Tibial nerve (tissue), 4 donors: ENCODE measurements around the gene ST3GAL3. TPM values are rescaled to one million over a fixed set of nuclear protein-coding genes. Genes with fewer than 3 reads are reported as not detected.
A peak's percentile ranks its signal among the peaks of the same experiment; 100 is the strongest.

Experiments
- DNase-seq, 2 donors: peaks; one replicate each; pipeline ENCODE4 v3.0.0-alpha.2; 2019; ENCODE audit warnings: low spot score in 2 of 2
- H3K27ac ChIP-seq, 4 donors: fragments of 200-600 bp; sonication (generic) in 3 of 4; one replicate each; pipeline ENCODE4 v1.5.1; 2017 to 2019; ENCODE audit warnings: mild to moderate bottlenecking in 1 of 4
- H3K27me3 ChIP-seq, 2 donors: fragments of 200-600 bp; sonication (generic) in 1 of 2; one replicate each; pipeline versions ENCODE4 v1.5.1 to v1.6.0; 2017 to 2019
- H3K36me3 ChIP-seq, 3 donors: fragments of 200-600 bp; sonication (generic); one replicate each; pipeline ENCODE4 v1.5.1; 2018 to 2019
- H3K4me1 ChIP-seq, 4 donors: fragments of 200-600 bp; sonication (generic) in 3 of 4; one replicate each; pipeline ENCODE4 v1.5.1; 2017 to 2019
- H3K4me3 ChIP-seq, 4 donors: fragments of 200-600 bp; sonication (generic) in 3 of 4; one replicate each; pipeline ENCODE4 v1.5.1; 2017 to 2019; ENCODE audit warnings: mild to moderate bottlenecking in 1 of 4, moderate library complexity in 1 of 4
- H3K9me3 ChIP-seq, 4 donors: fragments of 200-600 bp; sonication (generic) in 3 of 4; one replicate each; pipeline ENCODE4 v1.5.1; 2017 to 2019
- CTCF ChIP-seq, 5 experiments: fragments of 200-600 bp in 3 of 5; fragments of 450-650 bp in 2 of 5; sonication (generic) in 3 of 5; IDR thresholded peaks; one replicate each; pipeline ENCODE4 v1.5.1; 2016 to 2019; ENCODE audit warnings: antibody characterized with exemption in 5 of 5, mild to moderate bottlenecking in 3 of 5, moderate library complexity in 2 of 5
- EP300 ChIP-seq, 2 donors: sonication (generic); formaldehyde crosslinking; IDR thresholded peaks; one replicate each; pipeline ENCODE4 v1.6.1; 2017; ENCODE audit warnings: antibody characterized with exemption in 2 of 2, mild to moderate bottlenecking in 1 of 2
- POLR2A ChIP-seq, 2 donors: fragments of 450-650 bp; IDR thresholded peaks; one replicate each; pipeline ENCODE4 v1.6.1; 2017; ENCODE audit warnings: antibody characterized with exemption in 2 of 2, mild to moderate bottlenecking in 2 of 2, moderate library complexity in 2 of 2
- WGBS, 2 donors: methylation state at CpG; one replicate each; pipeline ENCODE4 v1.1.5; 2018; 5-methylcytosine and 5-hydroxymethylcytosine counted together
- total RNA-seq, 4 donors: library from RNA; depleted of rRNA; stranded (reverse); fragments of >200 nt; gene quantifications; one replicate each; pipeline ENCODE4 v1.1.0, GENCODE V29; 2016

Gene ST3GAL3
- total RNA-seq, 4 donors from 2014 or later, result 20.7 to 27.0 (median 24.1) TPM

- Histone ChIP-seq H3K27ac (no peak overlapping the region), H3K36me3 (peaks cover 0 to 14% (median 0%) of the 10 kb centered on the region in 3 donors), H3K4me1 (peaks cover 0 to 8% (median under 1%) of the 10 kb centered on the region in 4 donors), H3K4me3 (no peak overlapping the region), H3K27me3 (no peaks in the 10 kb centered on the region), H3K9me3 (no peaks in the 10 kb centered on the region)
- DNase-seq, result no peak
- 91 to 94% methylated on average over 4 of the region's 4 CpGs for WGBS, 2 donors
- TF ChIP-seq EP300 (IDR thresholded peaks at IDR 0.05), result no peak
Measured at GRCh38 chr1:43847882-43848281, 140.5 kb downstream of the ST3GAL3 start.

GRCh38 chr1:43849670-43850069 is 142.3 kb downstream of the ST3GAL3 start:
- WGBS, 2 donors, result 90 to 100% methylated on average over 1 of the region's 1 CpG
- no peaks in the 10 kb centered on the region for H3K9me3 ChIP-seq

GRCh38 chr1:43850591-43851233 is 143.4 kb downstream of the ST3GAL3 start:
- no peaks in the 10 kb centered on the region for H3K27me3 ChIP-seq
- no peak overlapping the region for H3K27ac ChIP-seq
- DNase-seq, result no peak
- no peak overlapping the region for H3K4me3 ChIP-seq
- peaks cover 0 to 9% (median 0%) of the 10 kb centered on the region in 3 donors for H3K36me3 ChIP-seq
- WGBS, 2 donors, result 89 to 95% methylated on average over 8 of the region's 8 CpGs
- TF ChIP-seq CTCF (IDR thresholded peaks at IDR 0.05), result no peak
- no peak for TF ChIP-seq POLR2A (IDR thresholded peaks at IDR 0.05)
- TF ChIP-seq EP300 (IDR thresholded peaks at IDR 0.05), result no peak
- H3K4me1 ChIP-seq, result peaks cover 0 to 14% (median 6%) of the 10 kb centered on the region in 4 donors
- H3K9me3 ChIP-seq, result no peaks in the 10 kb centered on the region

More at GRCh38 chr1:43849670-43850069, 142.3 kb downstream of the ST3GAL3 start:
- H3K4me3 ChIP-seq, result no peak overlapping the region
- no peaks in the 10 kb centered on the region for H3K27me3 ChIP-seq
- peaks cover 0 to 4% (median 0%) of the 10 kb centered on the region in 3 donors for H3K36me3 ChIP-seq
- TF ChIP-seq EP300 (IDR thresholded peaks at IDR 0.05), result no peak
- no peak for TF ChIP-seq POLR2A (IDR thresholded peaks at IDR 0.05)
- TF ChIP-seq CTCF (IDR thresholded peaks at IDR 0.05), result no peak
- DNase-seq, result no peak
- peaks cover 0 to 14% (median 6%) of the 10 kb centered on the region in 4 donors for H3K4me1 ChIP-seq
- H3K27ac ChIP-seq, result no peak overlapping the region

GRCh38 chr1:43851561-43852338 is 144.4 kb downstream of the ST3GAL3 start:
- Histone ChIP-seq H3K4me1 (peaks cover 0 to 14% (median 6%) of the 10 kb centered on the region in 4 donors), H3K4me3 (no peak overlapping the region), H3K9me3 (no peaks in the 10 kb centered on the region), H3K36me3 (peaks cover 0 to 9% (median 0%) of the 10 kb centered on the region in 3 donors), H3K27ac (no peak overlapping the region), H3K27me3 (no peaks in the 10 kb centered on the region)
- DNase-seq, result no peak
- TF ChIP-seq POLR2A (IDR thresholded peaks at IDR 0.05) (no peak), EP300 (IDR thresholded peaks at IDR 0.05) (no peak), CTCF (IDR thresholded peaks at IDR 0.05) (no peak)
- WGBS, 2 donors, result 88 to 93% methylated on average over 16 to 17 of the region's 17 CpGs

GRCh38 chr1:43853161-43853921 is 146.0 kb downstream of the ST3GAL3 start:
- DNase-seq, result peak; percentile 24 to 48
- TF ChIP-seq POLR2A (IDR thresholded peaks at IDR 0.05), result no peak
- no peak for TF ChIP-seq CTCF (IDR thresholded peaks at IDR 0.05)
- no peak for TF ChIP-seq EP300 (IDR thresholded peaks at IDR 0.05)

More at GRCh38 chr1:43853161-43853921, 146.0 kb downstream of the ST3GAL3 start:
- peaks cover 0 to 21% (median 6%) of the 10 kb centered on the region in 4 donors for H3K4me1 ChIP-seq
- peaks cover 0 to 10% (median 0%) of the 10 kb centered on the region in 3 donors for H3K36me3 ChIP-seq
- no peaks in the 10 kb centered on the region for H3K27me3 ChIP-seq
- H3K4me3 ChIP-seq, result no peak overlapping the region
- no peaks in the 10 kb centered on the region for H3K9me3 ChIP-seq
- H3K27ac ChIP-seq, result no peak overlapping the region
- WGBS, 2 donors, result 45 to 47% methylated on average over 7 of the region's 7 CpGs
